HG03469 (cell line): ENCODE results near the gene FRAS1.
"Not testable (repeated sequence)": the region's sequence is repeated elsewhere in the genome, so short reads cannot be mapped to it uniquely, and the experiment has no call there.

Source experiments
- ATAC-seq: cut with Tn5 transposase; IDR thresholded peaks from one replicate; pipeline ENCODE4 v1.9.1; 2021; ENCODE audit warnings: mild to moderate bottlenecking, moderate library complexity, moderate number of reproducible peaks; ENCODE audit not compliant: unreplicated experiment

FRAS1 gene

GRCh38 chr4:78210694-78211410 is 153.7 kb downstream of the FRAS1 start:
- no peak for ATAC-seq

DNA sequence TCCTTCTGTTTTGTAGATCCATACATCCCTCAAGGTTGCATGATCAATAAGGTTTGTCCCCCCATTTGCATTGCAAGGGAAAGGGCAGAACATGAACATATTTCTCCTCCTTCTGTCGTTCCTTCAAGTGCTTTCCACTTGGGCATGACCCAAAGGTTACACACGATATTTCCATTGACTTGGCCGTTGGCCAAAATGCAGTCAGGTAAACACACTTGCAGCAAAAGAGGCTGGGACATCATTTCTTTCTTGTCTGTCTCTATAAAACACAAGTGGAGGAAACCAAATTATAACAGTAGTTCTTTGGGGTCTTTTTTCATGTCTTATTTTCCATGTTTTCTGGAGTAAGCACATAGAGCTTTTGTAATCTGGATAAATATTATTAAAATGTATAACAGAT is 156.1 kb downstream of the FRAS1 start:
- no peak for ATAC-seq

DNA sequence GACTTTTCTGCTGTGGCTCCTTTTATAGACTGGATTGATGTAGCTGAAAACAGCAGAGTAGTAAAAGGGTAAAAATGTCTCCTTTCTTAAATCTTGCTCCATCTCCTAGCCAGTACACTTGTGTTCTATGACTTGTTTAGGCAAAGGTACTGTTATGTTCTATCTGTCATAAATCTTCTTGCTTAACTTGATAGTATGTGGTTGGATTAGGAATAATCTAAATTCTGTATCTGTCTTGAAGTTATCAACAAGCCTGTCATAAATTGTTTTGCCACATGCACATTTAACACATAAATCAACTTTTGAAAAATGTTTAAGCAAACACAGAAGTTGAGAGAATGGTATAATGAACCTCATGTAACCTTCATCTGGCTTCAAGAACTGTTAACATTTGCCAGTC is 157.0 kb downstream of the FRAS1 start:
- no peak for ATAC-seq

DNA sequence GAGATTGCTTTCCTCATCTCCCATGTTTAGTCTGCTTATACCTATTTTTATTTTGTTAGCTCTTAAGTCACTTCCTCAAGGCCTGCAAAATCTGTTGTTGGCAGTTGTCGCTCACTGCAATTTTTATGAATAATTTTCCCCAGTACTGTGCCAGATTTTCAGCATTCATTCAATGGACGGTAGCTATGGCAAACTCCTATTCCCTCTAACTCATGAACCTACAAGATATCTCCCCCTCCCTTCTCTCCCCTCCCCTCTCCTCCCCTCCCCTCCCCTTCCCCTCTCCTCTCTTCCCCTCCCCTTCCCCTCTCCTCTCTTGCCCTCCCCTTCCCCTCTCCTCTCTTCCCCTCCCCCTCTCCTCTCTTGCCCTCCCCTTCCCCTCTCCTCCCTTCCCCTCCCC is 160.4 kb downstream of the FRAS1 start:
- ATAC-seq = no peak

DNA sequence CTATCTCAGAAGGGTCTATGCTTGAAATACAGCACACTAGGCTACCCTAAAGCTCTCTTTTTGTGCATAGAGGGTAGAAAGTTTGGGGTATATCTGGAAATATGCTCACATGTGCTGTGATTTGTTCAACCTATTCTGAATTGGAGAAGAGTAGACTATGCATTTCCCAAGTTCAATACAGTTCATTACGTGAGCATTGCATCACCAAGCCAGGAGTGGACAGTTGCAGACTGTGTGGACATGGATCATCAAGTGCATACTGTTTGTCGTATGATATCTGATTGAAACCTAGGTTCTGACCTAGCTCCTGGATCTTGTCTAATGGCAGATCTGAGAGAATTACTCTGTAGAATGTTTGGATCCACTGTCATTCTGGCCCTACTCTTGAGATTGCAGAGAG is 161.1 kb downstream of the FRAS1 start:
- no peak for ATAC-seq

DNA sequence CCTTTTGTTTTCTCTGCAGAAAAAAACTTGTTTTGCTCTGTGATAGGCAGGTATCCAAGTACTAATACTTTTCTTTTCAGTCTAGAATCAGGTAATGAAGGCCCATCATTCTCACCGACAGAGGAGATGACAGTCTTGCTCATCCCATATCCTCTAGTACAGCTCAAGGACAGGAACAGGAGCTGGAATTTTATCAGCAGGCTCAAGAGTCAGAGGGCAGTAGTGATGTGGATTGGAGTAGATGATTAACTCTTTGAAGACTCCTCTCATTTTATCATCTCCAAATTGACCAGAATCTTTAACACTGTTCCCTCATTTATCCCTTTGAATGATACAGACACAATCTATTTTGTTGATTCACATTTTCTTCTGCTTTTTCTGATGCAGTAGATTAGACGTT is 162.7 kb downstream of the FRAS1 start:
- no peak for ATAC-seq

GRCh38 chr4:78220283-78220682 is 163.2 kb downstream of the FRAS1 start:
- ATAC-seq = no peak

DNA sequence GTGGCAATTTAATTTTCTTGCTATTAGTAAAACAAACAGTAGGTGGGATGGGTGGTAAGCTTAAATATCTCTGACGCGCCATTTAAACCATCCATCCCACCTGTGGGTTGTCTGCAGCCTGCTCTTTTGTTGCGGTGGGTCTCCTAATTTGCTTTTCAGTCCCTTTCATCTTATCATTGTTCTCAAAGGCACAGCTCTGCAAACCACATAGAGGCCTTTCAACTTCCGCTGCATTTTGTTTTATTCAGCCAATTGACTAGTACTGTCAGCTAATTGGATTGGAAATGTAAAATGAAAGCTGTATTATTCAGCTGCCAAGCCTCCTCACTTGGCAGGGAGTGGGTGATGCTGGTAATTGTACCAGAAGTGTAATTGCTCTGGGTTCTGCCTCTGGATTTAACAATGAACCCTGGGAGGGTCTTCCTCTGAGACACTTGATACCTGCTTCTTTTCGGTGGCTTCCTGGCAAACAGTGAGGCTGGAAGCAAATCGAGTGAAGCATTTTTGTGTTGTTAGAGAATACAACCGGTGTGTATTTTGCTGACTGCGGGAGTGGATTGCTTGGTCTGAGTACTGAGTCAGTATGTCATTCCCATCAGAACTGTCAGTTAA is 165.6 kb downstream of the FRAS1 start:
- no peak for ATAC-seq

- no peak for ATAC-seq
Observed at GRCh38 chr4:78225236-78225635, 168.1 kb downstream of the FRAS1 start.

GRCh38 chr4:78226279-78226678 is 169.2 kb downstream of the FRAS1 start:
- no peak for ATAC-seq

GRCh38 chr4:78227411-78228057 is 170.4 kb downstream of the FRAS1 start:
- no peak for ATAC-seq

GRCh38 chr4:78235800-78236199 is 178.7 kb downstream of the FRAS1 start:
- no peak for ATAC-seq

GRCh38 chr4:78237360-78237759 is 180.2 kb downstream of the FRAS1 start:
- no peak for ATAC-seq

- no peak for ATAC-seq
Observed at GRCh38 chr4:78242071-78242470, 184.9 kb downstream of the FRAS1 start.

- no peak for ATAC-seq
Observed at GRCh38 chr4:78244705-78245485, 187.8 kb downstream of the FRAS1 start.

- ATAC-seq = no peak
Observed at GRCh38 chr4:78247536-78248285, 190.6 kb downstream of the FRAS1 start.

- no peak for ATAC-seq
Observed at GRCh38 chr4:78250500-78250899, 193.4 kb downstream of the FRAS1 start.

DNA sequence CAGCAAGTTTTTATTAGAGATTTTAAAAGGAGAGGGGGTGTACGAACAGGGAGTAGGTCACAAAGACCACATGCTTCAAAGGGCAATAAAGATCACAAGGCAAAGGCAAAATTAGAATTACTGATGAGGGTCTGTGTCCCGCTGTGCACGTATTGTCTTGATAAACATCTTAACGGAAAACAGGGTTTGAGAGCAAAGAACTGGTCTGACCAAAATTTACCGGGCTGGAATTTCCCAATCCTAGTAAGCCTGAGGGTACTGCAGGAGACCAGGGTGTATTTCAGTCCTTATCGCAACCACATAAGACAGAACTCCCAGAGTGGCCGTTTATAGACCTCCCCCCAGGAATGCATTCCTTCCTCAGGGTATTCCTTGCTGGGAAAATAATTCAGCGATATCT is 195.7 kb downstream of the FRAS1 start:
- ATAC-seq = not testable (repeated sequence)

- ATAC-seq = no peak
Observed at GRCh38 chr4:78254893-78255292, 197.8 kb downstream of the FRAS1 start.

DNA sequence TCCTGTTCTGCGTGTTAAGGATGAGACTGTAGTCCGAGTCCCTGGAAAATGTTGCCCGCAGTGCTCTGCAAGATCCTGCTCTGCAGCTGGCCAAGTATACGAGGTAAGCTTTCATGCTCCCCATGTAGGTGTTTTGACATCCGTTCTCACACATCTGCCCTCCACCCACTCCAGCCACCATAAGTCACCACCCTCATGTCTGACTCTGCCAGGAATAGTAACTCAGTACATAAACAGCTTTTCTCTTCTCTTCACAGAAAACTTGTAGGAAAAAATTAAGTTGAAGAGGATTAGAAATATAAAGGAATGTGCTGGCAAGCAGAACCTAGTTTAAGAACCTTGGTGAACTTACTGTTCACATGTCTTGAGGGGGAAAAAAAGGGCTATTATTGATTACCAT is 207.9 kb downstream of the FRAS1 start:
- ATAC-seq = no peak

- no peak for ATAC-seq
Observed at GRCh38 chr4:78267790-78268189, 210.7 kb downstream of the FRAS1 start.
